Panc1 (cell line): ENCODE measurements around the gene COTL1. TPM values are rescaled to one million over a fixed set of nuclear protein-coding genes. Genes with fewer than 3 reads are reported as not detected.

ENCODE experiments used
- ATAC-seq: fragments of 200-7000 bp; cut with Tn5 transposase; 2 replicates; pipeline ENCODE4 v1.9.1; 2020; ENCODE audit warnings: mild to moderate bottlenecking, moderate library complexity
- BruUV-seq: library from RNA; stranded (reverse); fragments of 400-500 nt; replicated peaks from 2 replicates; lab custom pipeline; 2021; lab: Mats Ljungman, UMichigan
- CTCF ChIA-PET: fragments of 300-600 bp; sonication (Branson Sonifier 250); formaldehyde crosslinking; loops from one replicate; lab custom pipeline; 2022; ENCODE audit warnings: antibody characterized with exemption; lab: Charles Lee
- POLR2A ChIA-PET: fragments of 300-600 bp; sonication (Branson Sonifier 250); formaldehyde crosslinking; loops from one replicate; lab custom pipeline; 2022; ENCODE audit warnings: antibody characterized with exemption; lab: Charles Lee
- DNase-seq: peaks from one replicate; pipeline ENCODE4 v3.0.0-alpha.2; 2010; ENCODE audit warnings: low read depth, low spot score
- H3K27ac ChIP-seq: 2 replicates; pipeline ENCODE4 v1.5.1; 2011; ENCODE audit warnings: mild to moderate bottlenecking, low read length, inconsistent platforms
- H3K27me3 ChIP-seq: fragments of 200-500 bp; sonication (Bioruptor generic); 2 replicates; pipeline ENCODE4 v1.6.0; 2014; ENCODE audit warnings: low read length, inconsistent platforms; ENCODE audit not compliant: control insufficient read depth, insufficient read depth
- H3K36me3 ChIP-seq: fragments of 200-500 bp; sonication (Bioruptor generic); 2 replicates; pipeline ENCODE4 v1.5.1; 2014; ENCODE audit warnings: inconsistent platforms, mild to moderate bottlenecking, low read length, moderate library complexity; ENCODE audit not compliant: control insufficient read depth, insufficient read depth
- H3K4me1 ChIP-seq: 2 replicates; pipeline ENCODE4 v1.5.1; 2011; ENCODE audit warnings: inconsistent platforms, mild to moderate bottlenecking, low read length, moderate library complexity; ENCODE audit not compliant: control insufficient read depth, insufficient read depth
- H3K4me3 ChIP-seq, 2 experiments: 2 replicates each; pipeline ENCODE4 v1.5.1; 2011 to 2012; ENCODE audit warnings: low read depth in 2 of 2, low read length in 2 of 2, mild to moderate bottlenecking in 2 of 2, inconsistent platforms in 1 of 2, moderate library complexity in 1 of 2
- H3K9me3 ChIP-seq: fragments of 200-500 bp; sonication (Bioruptor generic); 2 replicates; pipeline ENCODE4 v1.5.1; 2014; ENCODE audit warnings: low read depth, mild to moderate bottlenecking, inconsistent platforms, low read length, moderate library complexity; ENCODE audit not compliant: control insufficient read depth, insufficient read depth
- CTCF ChIP-seq: fragments of 450-650 bp; IDR thresholded peaks from 2 replicates; pipeline ENCODE4 v1.5.1; 2017; ENCODE audit warnings: mild to moderate bottlenecking
- POLR2AphosphoS5 ChIP-seq: IDR thresholded peaks from 2 replicates; pipeline ENCODE4 v1.6.1; 2012; ENCODE audit warnings: mild to moderate bottlenecking, low read depth, low read length, moderate library complexity
- REST ChIP-seq, 2 experiments: IDR thresholded peaks; 2 replicates each; pipeline ENCODE4 v1.6.1; 2011 to 2012; ENCODE audit warnings: low read depth in 2 of 2, control low read depth in 1 of 2, low read length in 1 of 2, mild to moderate bottlenecking in 1 of 2, moderate library complexity in 1 of 2; ENCODE audit not compliant: insufficient read depth in 1 of 2
- SIN3A ChIP-seq: IDR thresholded peaks from 2 replicates; pipeline ENCODE4 v1.6.1; 2012; ENCODE audit warnings: low read depth, mild to moderate bottlenecking, low read length, moderate library complexity, borderline replicate concordance; ENCODE audit not compliant: insufficient read depth
- TCF7L2 ChIP-seq: IDR thresholded peaks from 2 replicates; pipeline ENCODE4 v1.6.1; 2011; ENCODE audit warnings: mild to moderate bottlenecking, low read depth, low read length, inconsistent platforms
- in situ Hi-C: cut with HindIII; loops from 2 replicates; pipeline ENCODE4 v1.10.0; 2016; ENCODE audit warnings: low sequenced_read_pairs, low pct_unique_long_range_greater_than_20kb
- intact Hi-C: fragments of 100-400 bp; cut with micrococcal nuclease; formaldehyde crosslinking; loops from one replicate; pipeline ENCODE4 v1.10.0; 2022; ENCODE audit not compliant: unreplicated experiment
- total RNA-seq: library from RNA; stranded (reverse); gene quantifications from one replicate; pipeline ENCODE4 v1.2.1, GENCODE V29; 2021; ENCODE audit not compliant: unreplicated experiment

The COTL1 gene
- total RNA-seq, 1 experiment from 2014 or later: 302 TPM

GRCh38 chr16:84528322-84528721, 89.6 kb downstream of the COTL1 start:
- ChIA-PET POLR2A (no interaction called here), CTCF (no interaction called here)
- Histone ChIP-seq H3K9me3 (no peaks in the 10 kb centered on the region), H3K4me3 (no peak overlapping the region), H3K27ac (no peak overlapping the region), H3K36me3 (no peaks in the 10 kb centered on the region), H3K4me1 (peaks cover 14% of the 10 kb centered on the region), H3K27me3 (no peaks in the 10 kb centered on the region)
- no TSS peak for BruUV-seq
- intact Hi-C loops (no loop called here), in situ Hi-C loops (no loop called here)
- DNase-seq: no peak
- no peak for TF ChIP-seq TCF7L2
- no peak for TF ChIP-seq REST (IDR thresholded peaks at IDR 0.05; ENCODE audit: insufficient read depth in 1 of 2, low read depth in 2 of 2, low read length in 1 of 2)
- no peak for TF ChIP-seq CTCF
- no peak for TF ChIP-seq SIN3A
- no peak for ATAC-seq

GRCh38 chr16:84527532-84528269, 90.2 kb downstream of the COTL1 start:
- in situ Hi-C loops: no loop called here
- ChIA-PET CTCF (no interaction called here), POLR2A (no interaction called here)
- H3K27ac ChIP-seq: no peak overlapping the region
- no peak overlapping the region for H3K4me3 ChIP-seq
- TF ChIP-seq REST (IDR thresholded peaks at IDR 0.05; ENCODE audit: insufficient read depth in 1 of 2, low read depth in 2 of 2, low read length in 1 of 2) (no peak), POLR2AphosphoS5 (no peak), TCF7L2 (no peak), SIN3A (no peak), CTCF (no peak)
- peaks cover 7% of the 10 kb centered on the region for H3K4me1 ChIP-seq
- ATAC-seq (no peak), DNase-seq (no peak)
- no peaks in the 10 kb centered on the region for H3K9me3 ChIP-seq
- intact Hi-C loops: no loop called here
- no TSS peak for BruUV-seq
- H3K27me3 ChIP-seq: no peaks in the 10 kb centered on the region
- no peaks in the 10 kb centered on the region for H3K36me3 ChIP-seq
